ENCODE measurements around the gene TMEM95. TPM values are rescaled to one million over a fixed set of nuclear protein-coding genes. Genes with fewer than 3 reads are reported as not detected.

The TMEM95 gene
- total and polyA plus RNA-seq, 2 of the 8 experiments (the other 6 are each of a cell fraction or from before 2014, with no cell fraction given): not detected

GRCh38 chr17:7351665-7352502, 3.1 kb upstream of the TMEM95 start, which contains the start of gene KCTD11 (continued):
- peak in 1 of 2 experiments; percentile 82; a peak in 2 of 3 replicates for TF ChIP-seq POLR2A (IDR thresholded peaks at IDR 0.05; ENCODE audit: control extremely low read depth in 1 of 2, low read depth in 2 of 2, low read length in 2 of 2)
- TF ChIP-seq POU5F1 (IDR thresholded peaks at IDR 0.05; ENCODE audit: low read depth, low read length): no peak
- TF ChIP-seq RAD21 (IDR thresholded peaks at IDR 0.05 in 1 of 2, conservative IDR thresholded peaks at IDR 0.05 in 1 of 2; ENCODE audit: low read depth in 2 of 2, low read length in 2 of 2): peak; percentile 24 to 48; a peak in 3 of 4 replicates
- TF ChIP-seq SAP30 (IDR thresholded peaks at IDR 0.05; ENCODE audit: insufficient read depth, insufficient replicate concordance, low read length): no peak
- TF ChIP-seq TBP (IDR thresholded peaks at IDR 0.05; ENCODE audit: low read depth, low read length): peak; percentile 34; the same call in 1 of the 2 replicates
- peak; percentile 31 for TF ChIP-seq TAF7 (optimal IDR thresholded peaks at IDR 0.05; ENCODE audit: borderline replicate concordance, low read depth, low read length)
- 0 out of 2 replicates have a peak, but pooled peaks have one; percentile 22 for TF ChIP-seq CREB1 (IDR thresholded peaks at IDR 0.05)
- TF ChIP-seq BACH1 (IDR thresholded peaks at IDR 0.05; ENCODE audit: low read length): 0 out of 2 replicates have a peak, but pooled peaks have one; percentile 28
- TF ChIP-seq POLR2AphosphoS5 (IDR thresholded peaks at IDR 0.05; ENCODE audit: low read depth, low read length): peak; percentile 59
- TF ChIP-seq TCF12 (IDR thresholded peaks at IDR 0.05; ENCODE audit: low read depth, low read length): 0 out of 2 replicates have a peak, but pooled peaks have one; percentile 15
- TF ChIP-seq PHF8 (conservative IDR thresholded peaks at IDR 0.05; ENCODE audit: low read depth, low read length): peak; percentile 69
- TF ChIP-seq KDM4A (IDR thresholded peaks at IDR 0.05; ENCODE audit: low read depth, low read length, severe bottlenecking): peak; percentile 45
- TF ChIP-seq EGR1 (IDR thresholded peaks at IDR 0.05; ENCODE audit: borderline replicate concordance, low read depth, low read length): peak; percentile 60; the same call in 1 of the 2 replicates
- no peak for TF ChIP-seq SIRT6 (IDR thresholded peaks at IDR 0.05; ENCODE audit: low read length)
- TF ChIP-seq CTBP2 (IDR thresholded peaks at IDR 0.05; ENCODE audit: borderline replicate concordance, insufficient read depth, insufficient read length, low read length): peak; percentile 8
- TF ChIP-seq CEBPB (IDR thresholded peaks at IDR 0.05; ENCODE audit: low read depth, low read length): no peak
- 0 out of 2 replicates have a peak, but pooled peaks have one; percentile 44 for TF ChIP-seq GABPA (IDR thresholded peaks at IDR 0.05; ENCODE audit: borderline replicate concordance, insufficient read depth, low read length)

Data from H1 (cell line).